IPS-20b (cell line): ENCODE data around the gene CTNNBL1.

Experiments used
- H3K27ac ChIP-seq: one replicate; pipeline ENCODE4 v1.5.1; 2013; ENCODE audit warnings: low read length
- H3K27me3 ChIP-seq: 2 replicates; pipeline ENCODE4 v1.6.1; 2013; ENCODE audit warnings: mild to moderate bottlenecking, low read length, inconsistent platforms; ENCODE audit not compliant: insufficient read depth
- H3K36me3 ChIP-seq: 2 replicates; pipeline ENCODE4 v1.6.1; 2013; ENCODE audit warnings: low read depth, mild to moderate bottlenecking, inconsistent platforms, low read length, moderate library complexity; ENCODE audit not compliant: insufficient read depth
- H3K4me1 ChIP-seq: 2 replicates; pipeline ENCODE4 v1.6.1; 2013; ENCODE audit warnings: mild to moderate bottlenecking, control low read depth, inconsistent platforms, low read length, moderate library complexity; ENCODE audit not compliant: insufficient read depth
- H3K4me3 ChIP-seq: 2 replicates; pipeline ENCODE4 v1.5.1; 2013; ENCODE audit warnings: mild to moderate bottlenecking, low read length, inconsistent platforms
- H3K9ac ChIP-seq: 2 replicates; pipeline ENCODE4 v1.6.1; 2013; ENCODE audit warnings: low read depth, mild to moderate bottlenecking, inconsistent platforms, low read length, moderate library complexity
- H3K9me3 ChIP-seq: 2 replicates; pipeline ENCODE4 v1.6.1; 2013; ENCODE audit warnings: mild to moderate bottlenecking, low read depth, low read length, inconsistent platforms; ENCODE audit not compliant: insufficient read depth

The CTNNBL1 gene

DNA sequence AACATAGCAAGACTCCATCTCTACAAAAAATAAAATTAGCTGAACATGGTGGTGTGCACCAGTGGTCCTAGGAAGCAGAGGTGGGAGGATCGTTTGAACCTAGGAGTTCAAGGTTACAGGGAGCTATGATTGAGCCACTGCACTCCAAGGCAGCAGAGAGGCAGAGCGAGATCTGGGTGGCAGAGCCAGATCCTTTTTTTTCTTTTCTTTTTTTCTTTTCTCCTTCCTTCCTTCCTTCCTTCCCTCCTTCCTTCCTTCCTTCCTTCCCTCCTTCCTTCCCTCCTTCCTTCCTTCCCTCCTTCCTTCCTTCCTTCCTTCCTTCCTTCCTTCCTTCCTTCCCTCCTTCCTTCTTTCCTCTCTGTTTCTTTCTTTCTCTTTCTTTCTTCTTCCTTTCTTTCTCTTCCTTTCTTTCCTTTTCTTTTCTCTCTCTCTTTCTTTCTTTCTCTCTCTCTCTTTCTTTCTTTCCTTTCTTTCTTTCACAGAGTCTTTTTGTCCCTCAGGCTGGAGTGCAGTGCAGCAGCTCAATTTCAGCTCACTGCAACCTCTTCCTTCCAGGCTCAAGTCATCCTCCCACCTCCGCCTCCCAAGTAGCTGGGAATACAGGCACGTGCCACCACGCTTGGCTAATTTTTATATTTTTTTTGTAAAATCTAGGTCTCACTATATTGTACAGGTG, 199.9 kb downstream of the CTNNBL1 start:
- Histone ChIP-seq H3K4me3 (no peak overlapping the region), H3K36me3 (no peaks in the 10 kb centered on the region), H3K27ac (no peak overlapping the region), H3K27me3 (no peaks in the 10 kb centered on the region), H3K9ac (no peak overlapping the region), H3K9me3 (no peaks in the 10 kb centered on the region), H3K4me1 (no peaks in the 10 kb centered on the region)

- Histone ChIP-seq H3K36me3 (no peaks in the 10 kb centered on the region), H3K9me3 (no peaks in the 10 kb centered on the region), H3K9ac (no peak overlapping the region), H3K27ac (no peak overlapping the region), H3K4me3 (no peak overlapping the region), H3K4me1 (no peaks in the 10 kb centered on the region), H3K27me3 (no peaks in the 10 kb centered on the region)
These were observed 200.6 kb downstream of the CTNNBL1 start for GRCh38 chr20:37894454-37894853.

DNA sequence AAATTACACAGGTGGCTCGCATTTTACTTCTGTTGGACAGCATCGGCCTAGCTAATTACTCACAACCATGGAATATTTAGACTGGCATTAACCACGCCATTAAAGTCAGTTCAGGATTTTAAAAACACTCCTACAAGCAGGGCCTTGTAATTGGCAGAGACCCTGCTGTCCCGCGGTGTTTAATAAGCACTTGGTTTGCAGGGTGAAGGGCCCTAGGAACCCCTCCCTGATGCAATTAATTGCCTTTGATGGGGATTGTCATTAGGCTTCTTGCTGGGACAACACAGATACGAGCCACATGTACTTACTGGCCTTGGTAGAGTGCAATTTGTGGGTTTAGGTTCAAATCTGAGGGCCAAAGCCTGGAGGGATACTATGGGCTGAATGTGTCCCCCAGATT, 201.3 kb downstream of the CTNNBL1 start:
- H3K9me3 ChIP-seq: no peaks in the 10 kb centered on the region
- no peak overlapping the region for H3K27ac ChIP-seq
- no peak overlapping the region for H3K9ac ChIP-seq
- H3K4me3 ChIP-seq: no peak overlapping the region
- no peaks in the 10 kb centered on the region for H3K36me3 ChIP-seq
- peaks cover 4% of the 10 kb centered on the region for H3K27me3 ChIP-seq
- no peaks in the 10 kb centered on the region for H3K4me1 ChIP-seq

- no peak overlapping the region for H3K4me3 ChIP-seq
- peaks cover 18% of the 10 kb centered on the region for H3K27me3 ChIP-seq
- H3K27ac ChIP-seq: no peak overlapping the region
- no peaks in the 10 kb centered on the region for H3K36me3 ChIP-seq
- H3K9me3 ChIP-seq: no peaks in the 10 kb centered on the region
- H3K4me1 ChIP-seq: no peaks in the 10 kb centered on the region
- no peak overlapping the region for H3K9ac ChIP-seq
These were observed 203.2 kb downstream of the CTNNBL1 start for GRCh38 chr20:37896932-37897548.

- Histone ChIP-seq H3K27ac (no peak overlapping the region), H3K36me3 (no peaks in the 10 kb centered on the region), H3K9me3 (no peaks in the 10 kb centered on the region), H3K4me1 (no peaks in the 10 kb centered on the region), H3K4me3 (no peak overlapping the region), H3K27me3 (peaks cover 29% of the 10 kb centered on the region), H3K9ac (no peak overlapping the region)
These were observed 204.6 kb downstream of the CTNNBL1 start for GRCh38 chr20:37898233-37899104.

- no peaks in the 10 kb centered on the region for H3K4me1 ChIP-seq
- H3K9ac ChIP-seq: no peak overlapping the region
- peaks cover 38% of the 10 kb centered on the region for H3K27me3 ChIP-seq
- no peak overlapping the region for H3K27ac ChIP-seq
- H3K9me3 ChIP-seq: no peaks in the 10 kb centered on the region
- no peaks in the 10 kb centered on the region for H3K36me3 ChIP-seq
- no peak overlapping the region for H3K4me3 ChIP-seq
These were observed 205.5 kb downstream of the CTNNBL1 start for GRCh38 chr20:37899105-37900045.

DNA sequence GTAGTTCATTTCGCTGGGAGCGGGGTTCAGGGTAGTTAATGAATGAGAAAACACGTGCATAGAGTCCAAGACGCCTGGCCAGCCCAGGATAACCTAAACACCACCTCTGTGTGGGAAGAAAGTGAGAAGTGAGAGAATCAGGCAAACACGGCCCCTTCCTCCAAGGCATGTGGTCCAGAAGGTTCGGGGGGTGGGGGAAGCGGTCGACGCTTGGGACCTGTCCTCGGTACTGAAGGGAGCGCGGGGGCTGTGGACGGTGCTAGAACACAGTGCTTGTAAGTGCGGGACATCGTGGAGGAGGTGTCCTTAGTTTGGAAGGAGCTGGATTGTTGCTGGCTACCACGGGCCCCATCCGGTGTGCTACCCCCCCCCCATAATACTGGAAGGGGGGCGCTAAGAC, 207.4 kb downstream of the CTNNBL1 start:
- Histone ChIP-seq H3K27me3 (peaks cover 44% of the 10 kb centered on the region), H3K36me3 (no peaks in the 10 kb centered on the region), H3K9ac (no peak overlapping the region), H3K4me1 (no peaks in the 10 kb centered on the region), H3K9me3 (no peaks in the 10 kb centered on the region), H3K4me3 (no peak overlapping the region), H3K27ac (no peak overlapping the region)

- H3K36me3 ChIP-seq: no peaks in the 10 kb centered on the region
- no peaks in the 10 kb centered on the region for H3K9me3 ChIP-seq
- no peak overlapping the region for H3K9ac ChIP-seq
- no peak overlapping the region for H3K27ac ChIP-seq
- H3K4me1 ChIP-seq: 0 out of 2 replicates have a peak, but pooled peaks cover 2% of the 10 kb centered on the region
- H3K4me3 ChIP-seq: peak overlapping the region; percentile 54; the same call in 1 of the 2 replicates
- H3K27me3 ChIP-seq: peaks cover 44% of the 10 kb centered on the region
These were observed 208.0 kb downstream of the CTNNBL1 start for GRCh38 chr20:37901654-37902503.

- Histone ChIP-seq H3K4me1 (peaks cover 10% of the 10 kb centered on the region; the same call in 1 of the 2 replicates), H3K36me3 (no peaks in the 10 kb centered on the region), H3K27ac (no peak within 1 kb of the TSS), H3K9me3 (no peaks in the 10 kb centered on the region), H3K4me3 (peak within 1 kb of the TSS; percentile 54; the same call in 1 of the 2 replicates), H3K9ac (no peak within 1 kb of the TSS), H3K27me3 (peaks cover 44% of the 10 kb centered on the region)
These were observed 208.9 kb downstream of the CTNNBL1 start, which contains the start of gene VSTM2L for GRCh38 chr20:37902504-37903313. Gene VSTM2L (plus strand): TSS chr20:37903127. CDS start chr20:37903351, 224 bp downstream.
